ENCODE results near the gene IMMP2L.

DNA sequence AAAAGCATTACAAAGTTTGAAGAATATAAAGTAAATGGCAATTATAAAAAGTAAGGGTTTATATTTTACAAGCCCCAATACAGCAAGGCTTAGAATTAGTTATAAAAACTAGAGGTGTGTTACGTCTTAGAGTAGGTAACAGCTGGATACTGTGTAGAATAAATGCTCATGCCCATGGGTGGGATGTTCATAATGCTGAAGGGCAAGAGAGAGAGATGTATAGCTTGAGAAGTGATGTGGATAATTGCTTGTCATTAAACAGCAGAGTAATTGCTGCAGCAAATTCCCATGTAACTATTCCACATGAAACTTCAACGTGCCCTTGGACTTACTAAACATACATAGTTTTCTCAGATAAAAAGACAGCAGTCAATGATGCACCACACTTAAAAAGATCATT lies 233.8 kb downstream of the IMMP2L start:
- TF ChIP-seq, protein P1, sequence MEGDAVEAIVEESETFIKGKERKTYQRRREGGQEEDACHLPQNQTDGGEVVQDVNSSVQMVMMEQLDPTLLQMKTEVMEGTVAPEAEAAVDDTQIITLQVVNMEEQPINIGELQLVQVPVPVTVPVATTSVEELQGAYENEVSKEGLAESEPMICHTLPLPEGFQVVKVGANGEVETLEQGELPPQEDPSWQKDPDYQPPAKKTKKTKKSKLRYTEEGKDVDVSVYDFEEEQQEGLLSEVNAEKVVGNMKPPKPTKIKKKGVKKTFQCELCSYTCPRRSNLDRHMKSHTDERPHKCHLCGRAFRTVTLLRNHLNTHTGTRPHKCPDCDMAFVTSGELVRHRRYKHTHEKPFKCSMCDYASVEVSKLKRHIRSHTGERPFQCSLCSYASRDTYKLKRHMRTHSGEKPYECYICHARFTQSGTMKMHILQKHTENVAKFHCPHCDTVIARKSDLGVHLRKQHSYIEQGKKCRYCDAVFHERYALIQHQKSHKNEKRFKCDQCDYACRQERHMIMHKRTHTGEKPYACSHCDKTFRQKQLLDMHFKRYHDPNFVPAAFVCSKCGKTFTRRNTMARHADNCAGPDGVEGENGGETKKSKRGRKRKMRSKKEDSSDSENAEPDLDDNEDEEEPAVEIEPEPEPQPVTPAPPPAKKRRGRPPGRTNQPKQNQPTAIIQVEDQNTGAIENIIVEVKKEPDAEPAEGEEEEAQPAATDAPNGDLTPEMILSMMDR (IDR thresholded peaks at IDR 0.05), result no peak
- TF ChIP-seq POLR2AphosphoS5 (IDR thresholded peaks at IDR 0.05; ENCODE audit: low read depth, low read length), result no peak
